EH (cell line): ENCODE data around the gene SPIN4.
"Not testable (repeated sequence)": the region's sequence is repeated elsewhere in the genome, so short reads cannot be mapped to it uniquely, and the experiment has no call there.

Source experiments
- DNase-seq: peaks from one replicate; pipeline ENCODE4 v3.0.0-alpha.2; 2015; ENCODE audit warnings: low read depth

Gene SPIN4

DNA sequence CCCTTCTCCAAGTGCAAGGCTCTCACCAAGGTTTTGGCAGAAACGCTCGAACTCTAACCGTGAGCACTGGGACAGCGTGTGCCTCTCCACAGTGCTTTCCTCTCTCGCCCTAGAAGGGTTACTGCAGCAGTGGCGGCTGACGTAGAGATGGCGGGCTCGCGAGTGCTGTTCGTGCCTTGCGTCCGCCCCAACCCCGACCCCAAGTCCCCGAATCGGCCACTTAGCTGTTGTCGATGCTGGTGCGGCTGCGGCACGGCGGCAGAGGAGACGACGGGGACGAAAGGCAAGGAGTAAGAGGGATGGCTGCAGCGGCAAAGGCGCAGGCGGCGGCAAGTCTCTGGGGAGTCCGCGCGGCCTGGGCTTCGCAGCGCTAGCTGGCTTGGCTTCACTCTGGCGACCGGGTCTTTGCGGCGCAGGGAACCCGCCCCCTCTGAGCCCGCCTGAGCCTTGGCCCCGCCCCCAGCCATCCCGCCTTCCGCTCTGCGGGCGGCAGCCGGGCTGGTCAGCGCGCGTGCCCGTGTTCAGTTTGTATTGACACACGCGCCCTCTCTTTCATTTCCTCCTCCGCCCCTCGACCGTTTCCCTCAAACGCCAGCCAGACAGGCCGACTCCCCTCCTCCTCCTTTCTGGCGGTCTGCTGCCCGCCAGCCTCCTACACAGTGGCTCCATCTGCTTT lies at the start of gene SPIN4:
Gene SPIN4 (minus strand): TSS at position 392 of the 676 bp plus-strand sequence. CDS start 513 bp downstream, outside the sequence.
- DNase-seq, result peak; percentile 87

DNA sequence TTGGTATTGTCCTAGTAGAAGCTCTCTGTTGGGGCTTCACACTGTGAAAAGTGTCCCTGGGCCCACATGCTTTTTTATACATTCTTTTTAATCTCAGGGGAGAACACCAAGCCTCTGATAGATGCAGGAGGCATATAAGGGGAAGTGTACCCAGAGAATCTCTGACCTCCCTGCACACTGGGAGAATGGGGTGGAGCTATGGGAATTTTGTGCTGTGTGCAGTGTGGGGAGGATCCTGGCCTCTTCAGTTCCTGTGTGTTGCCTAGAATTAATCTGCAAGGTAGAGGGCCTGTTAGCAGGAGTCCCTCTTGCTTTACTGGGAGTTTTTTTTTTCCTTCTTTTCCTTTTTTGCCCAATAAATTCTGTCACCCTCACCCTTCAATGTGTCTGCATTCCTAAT lies 49.2 kb upstream of the SPIN4 start:
- no peak for DNase-seq

- DNase-seq, result no peak
Measured at GRCh38 chrX:63394872-63395271, 43.7 kb upstream of the SPIN4 start.

DNA sequence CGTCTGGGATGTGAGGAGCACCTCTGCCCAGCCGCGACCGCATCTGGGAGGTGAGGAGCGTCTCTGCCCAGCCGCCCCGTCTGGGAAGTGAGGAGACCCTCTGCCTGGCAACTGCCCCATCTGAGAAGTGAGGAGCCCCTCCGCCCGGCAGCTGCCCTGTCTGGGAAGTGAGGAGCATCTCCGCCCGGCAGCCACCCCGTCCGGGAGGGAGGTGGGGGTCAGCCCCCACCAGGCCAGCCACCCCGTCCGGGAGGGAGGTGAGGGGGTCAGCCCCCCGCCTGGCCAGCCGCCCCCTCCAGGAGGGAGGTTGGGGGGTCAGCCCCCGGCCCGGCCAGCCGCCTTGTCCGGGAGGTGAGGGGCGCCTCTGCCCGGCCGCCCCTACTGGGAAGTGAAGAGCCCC lies 42.0 kb upstream of the SPIN4 start:
- not testable (repeated sequence) for DNase-seq

DNA sequence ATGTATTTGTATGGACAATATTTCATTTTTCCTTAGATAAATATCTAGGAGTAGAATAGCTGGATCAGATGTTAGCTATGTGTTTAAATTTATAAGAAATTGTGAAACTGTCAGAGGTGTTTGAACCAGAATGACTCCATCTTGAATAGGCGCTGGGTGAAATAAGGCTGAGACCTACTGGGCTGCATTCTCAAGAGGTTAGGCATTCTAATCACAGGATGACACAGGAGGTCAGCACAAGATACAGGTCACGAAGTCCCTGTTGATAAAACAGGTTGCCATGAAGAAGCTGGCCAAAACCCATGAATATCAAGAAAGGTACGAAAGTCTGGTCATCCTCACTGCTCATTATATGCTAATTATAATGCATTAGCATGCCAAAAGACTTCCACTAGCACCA lies 36.3 kb upstream of the SPIN4 start:
- DNase-seq, result no peak

- DNase-seq, result not testable (repeated sequence)
Measured at GRCh38 chrX:63384263-63384662, 33.1 kb upstream of the SPIN4 start.

- not testable (repeated sequence) for DNase-seq
Measured at GRCh38 chrX:63373012-63373411, 21.9 kb upstream of the SPIN4 start.

- not testable (repeated sequence) for DNase-seq
Measured at GRCh38 chrX:63367699-63368098, 16.6 kb upstream of the SPIN4 start.

GRCh38 chrX:63363788-63364187 lies 12.7 kb upstream of the SPIN4 start:
- DNase-seq, result no peak

DNA sequence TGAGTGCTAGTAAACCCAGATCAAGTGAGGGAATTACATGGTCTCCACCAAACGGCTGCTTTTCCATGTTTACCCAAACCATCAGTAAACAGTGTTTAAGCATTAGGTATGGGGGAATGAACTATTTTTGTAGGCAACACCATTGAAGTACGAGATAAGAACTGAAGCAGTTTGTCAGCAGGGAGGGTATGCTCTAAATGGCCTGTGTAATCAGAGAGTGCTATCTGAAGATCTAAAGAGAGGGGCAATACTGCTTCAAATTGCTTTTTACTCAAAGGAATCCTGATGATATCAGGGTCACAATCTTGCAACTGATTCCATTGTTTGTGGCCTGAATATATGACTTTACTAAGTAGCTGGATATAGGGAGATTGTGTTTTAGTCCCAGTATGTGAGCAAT lies 10.4 kb upstream of the SPIN4 start:
- DNase-seq, result no peak

DNA sequence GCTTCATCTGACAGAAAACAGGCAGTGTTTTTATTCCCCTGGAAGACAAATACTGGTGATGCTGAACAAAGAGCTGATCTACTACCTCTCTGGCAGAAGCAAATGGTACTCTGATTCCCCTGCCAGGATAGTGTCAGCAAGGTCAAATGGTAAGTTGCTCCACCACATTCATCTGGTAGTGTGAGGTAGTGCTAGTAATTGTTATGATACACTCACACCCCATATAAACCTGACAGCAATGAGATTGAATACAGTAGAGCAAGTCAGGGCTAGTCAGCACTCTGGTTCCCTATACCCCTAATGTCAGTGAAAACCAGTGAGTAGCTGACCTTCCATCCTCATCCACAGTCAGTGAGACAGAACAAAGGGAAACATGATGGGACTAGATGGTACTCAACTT lies 3.4 kb upstream of the SPIN4 start:
- DNase-seq, result no peak

- DNase-seq, result peak; percentile 29
Measured at GRCh38 chrX:63350465-63350877, 661 bp downstream of the SPIN4 start.

- DNase-seq, result no peak
Measured at GRCh38 chrX:63349307-63349706, 1.8 kb downstream of the SPIN4 start.

GRCh38 chrX:63330681-63331080 lies 20.5 kb downstream of the SPIN4 start:
- DNase-seq, result peak; percentile 0

GRCh38 chrX:63327788-63328187 lies 23.3 kb downstream of the SPIN4 start:
- DNase-seq, result no peak

- no peak for DNase-seq
Measured at GRCh38 chrX:63299596-63299995, 51.5 kb downstream of the SPIN4 start.
